ENCODE data around the gene TPX2.

DNA sequence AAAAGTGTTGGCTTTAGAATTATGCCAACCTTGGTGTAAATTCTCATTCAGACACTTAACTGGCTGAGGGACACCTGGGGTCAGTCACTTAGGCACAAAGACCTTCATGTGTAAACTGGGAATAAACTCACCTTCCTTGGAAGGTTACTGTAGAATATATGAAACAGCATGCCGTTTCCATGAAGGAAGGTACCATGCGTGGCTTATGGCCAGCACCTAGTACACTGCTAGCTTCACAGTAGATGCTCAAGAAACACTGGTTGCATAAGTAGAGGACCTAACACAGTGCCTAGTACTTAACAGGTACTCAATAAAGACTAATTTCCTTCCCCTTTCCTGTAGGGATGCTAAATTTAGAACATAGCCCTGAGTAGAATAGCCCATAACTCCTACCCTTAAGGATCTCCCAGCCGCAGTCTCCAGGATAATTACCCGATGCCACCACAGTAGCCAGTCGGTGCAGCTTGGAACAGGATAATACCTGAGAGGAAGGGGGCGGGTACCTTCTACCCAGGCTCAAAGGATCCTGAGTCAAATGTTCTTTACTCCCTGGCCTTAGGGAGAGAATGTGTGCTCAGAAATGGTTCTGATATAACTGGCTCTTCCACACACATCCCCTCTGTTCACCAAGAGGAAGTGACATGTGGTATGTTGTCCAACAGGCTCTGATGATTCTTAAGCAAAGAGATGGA, 20.0 kb upstream of the TPX2 start:
- TF ChIP-seq CTCF (IDR thresholded peaks at IDR 0.05) (no peak), POLR2A (IDR thresholded peaks at IDR 0.05) (peak in 1 of 2 donors; percentile 3)

All from lower leg skin (tissue), 3 donors.